GM19043 (cell line): ENCODE measurements around the gene SIRPD.
"Not testable (repeated sequence)": the region's sequence is repeated elsewhere in the genome, so short reads cannot be mapped to it uniquely, and the experiment has no call there.

Source experiments
- ATAC-seq: cut with Tn5 transposase; IDR thresholded peaks from one replicate; pipeline ENCODE4 v1.9.1; 2021; ENCODE audit warnings: low read depth; ENCODE audit not compliant: unreplicated experiment

The SIRPD gene

DNA sequence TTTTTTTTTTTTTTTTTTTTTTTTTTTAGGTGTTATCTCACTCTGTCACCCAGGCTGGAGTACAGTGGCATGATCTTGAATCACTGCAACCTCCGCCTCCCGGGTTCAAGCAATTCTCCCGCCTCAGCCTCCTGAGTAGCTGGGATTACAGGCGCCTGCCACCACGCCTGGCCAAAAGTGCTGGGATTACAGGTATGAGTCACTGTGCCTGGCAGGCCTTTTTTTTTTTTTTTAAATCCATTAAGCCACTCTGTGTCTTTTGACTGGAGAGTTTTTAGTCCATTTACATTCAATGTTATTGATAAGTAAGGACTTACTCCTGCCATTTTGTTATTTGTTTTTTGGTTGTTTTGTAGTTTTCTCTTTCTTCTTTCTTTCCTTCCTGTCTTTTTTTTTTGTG is 60.1 kb downstream of the SIRPD start:
- ATAC-seq = not testable (repeated sequence)

DNA sequence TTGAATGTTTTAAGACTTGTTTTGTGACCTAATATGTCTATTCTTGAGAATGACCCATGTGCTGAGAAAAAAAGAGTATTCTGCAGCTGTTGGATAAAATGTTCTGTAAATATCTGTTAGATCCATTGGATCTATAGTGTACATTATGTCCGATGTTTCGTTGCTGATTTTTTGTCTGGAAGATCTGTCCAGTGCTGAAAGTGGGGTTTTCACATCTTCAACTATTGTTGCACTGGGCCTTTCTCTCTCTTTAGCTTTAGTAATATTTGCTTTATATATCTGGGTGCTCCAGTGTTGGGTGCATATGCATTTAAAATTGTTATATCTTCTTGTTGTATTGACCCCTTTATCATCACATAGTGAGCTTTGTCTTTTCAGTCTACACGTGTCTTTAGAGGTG is 60.6 kb downstream of the SIRPD start:
- no peak for ATAC-seq

DNA sequence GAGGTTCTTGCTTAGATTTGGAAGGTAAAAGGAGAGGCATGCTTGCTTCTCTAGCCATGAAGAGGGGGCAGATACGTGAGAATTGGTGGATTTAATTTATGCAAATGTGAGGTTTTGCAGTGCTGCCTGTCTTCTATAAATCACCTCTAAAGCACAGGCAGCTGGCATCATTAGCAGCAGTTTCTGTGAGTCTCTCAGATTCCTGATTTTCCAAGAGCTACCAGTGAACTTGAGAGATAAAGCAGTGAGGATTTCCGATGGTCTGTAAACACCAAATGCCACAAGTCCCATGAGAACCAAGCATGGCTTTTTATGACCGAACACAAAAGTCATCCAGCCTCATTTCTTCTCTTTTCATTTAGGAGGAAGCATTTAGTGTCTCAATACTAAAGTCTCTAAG is 63.1 kb downstream of the SIRPD start:
- no peak for ATAC-seq

- ATAC-seq = no peak
Measured at GRCh38 chr20:1493536-1493935, 64.0 kb downstream of the SIRPD start.

GRCh38 chr20:1491860-1492642 is 65.5 kb downstream of the SIRPD start:
- no peak for ATAC-seq

DNA sequence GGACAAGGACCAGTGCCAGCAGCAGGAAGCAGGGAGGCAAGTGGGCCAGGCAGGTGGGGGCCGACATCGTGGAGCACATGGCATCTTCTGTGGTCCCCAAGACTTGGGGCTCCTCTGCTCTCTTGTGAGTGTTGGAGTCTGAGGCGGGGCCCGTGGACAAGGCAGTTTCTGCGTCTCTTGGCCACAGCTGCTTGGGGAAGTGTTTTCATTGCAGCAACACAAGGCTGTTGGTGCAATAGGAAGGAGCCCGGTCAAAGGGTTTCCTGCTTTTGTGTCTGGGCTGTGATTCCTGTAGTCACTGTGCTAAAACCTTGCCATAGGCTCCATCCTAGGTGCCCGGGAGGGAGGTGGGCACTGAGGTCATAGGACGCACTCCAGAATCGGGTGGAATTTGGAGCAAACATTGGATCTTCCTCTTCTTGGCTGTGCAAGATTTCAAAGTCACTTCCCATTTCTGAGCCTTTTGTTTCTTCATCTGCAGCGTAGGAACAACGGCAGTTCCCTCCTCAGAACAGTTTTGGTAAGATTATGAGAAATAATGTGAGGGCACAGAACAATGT is 66.1 kb downstream of the SIRPD start, which contains the start of gene SIRPB2:
TSS of gene SIRPB2 (minus strand) at position 140 of the 560 bp plus-strand sequence. CDS start at position 79, 61 bp downstream.
- no peak for ATAC-seq

GRCh38 chr20:1490643-1491195 is 66.8 kb downstream of the SIRPD start:
- no peak for ATAC-seq

- ATAC-seq = no peak
Measured at GRCh38 chr20:1489764-1490436, 67.6 kb downstream of the SIRPD start.

DNA sequence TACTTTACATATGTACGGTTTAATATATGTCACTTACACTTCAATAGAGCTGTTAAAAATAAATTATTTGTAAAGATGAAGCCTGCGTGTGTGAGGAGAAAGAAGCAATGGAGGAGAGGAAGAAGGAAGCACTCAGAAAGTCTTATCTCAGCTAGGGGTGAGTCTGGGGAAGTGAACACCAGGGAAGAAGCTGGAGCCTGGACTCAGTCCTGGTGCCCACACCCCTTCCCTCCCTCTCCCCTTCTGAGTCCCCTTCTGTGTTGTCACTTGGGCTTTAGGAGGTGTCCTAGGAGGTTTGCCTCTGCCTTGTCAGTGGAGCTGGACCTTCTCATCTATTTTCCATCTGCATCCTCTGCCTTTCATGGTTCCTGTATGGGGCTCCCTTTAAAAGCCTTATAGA is 68.2 kb downstream of the SIRPD start:
- no peak for ATAC-seq

GRCh38 chr20:1486566-1486965 is 70.9 kb downstream of the SIRPD start:
- no peak for ATAC-seq

- no peak for ATAC-seq
Measured at GRCh38 chr20:1484438-1485116, 72.9 kb downstream of the SIRPD start.
